Colon (tissue), 2 donors: ENCODE measurements around the gene WNK2.

Source experiments
- FAIRE-seq: peaks from 2 replicates; lab custom pipeline; 2012; peaks lifted over from hg19 to GRCh38; lab: Jason Lieb, UNC
- donor health status: control.
- donor health status: control.

WNK2 gene

DNA sequence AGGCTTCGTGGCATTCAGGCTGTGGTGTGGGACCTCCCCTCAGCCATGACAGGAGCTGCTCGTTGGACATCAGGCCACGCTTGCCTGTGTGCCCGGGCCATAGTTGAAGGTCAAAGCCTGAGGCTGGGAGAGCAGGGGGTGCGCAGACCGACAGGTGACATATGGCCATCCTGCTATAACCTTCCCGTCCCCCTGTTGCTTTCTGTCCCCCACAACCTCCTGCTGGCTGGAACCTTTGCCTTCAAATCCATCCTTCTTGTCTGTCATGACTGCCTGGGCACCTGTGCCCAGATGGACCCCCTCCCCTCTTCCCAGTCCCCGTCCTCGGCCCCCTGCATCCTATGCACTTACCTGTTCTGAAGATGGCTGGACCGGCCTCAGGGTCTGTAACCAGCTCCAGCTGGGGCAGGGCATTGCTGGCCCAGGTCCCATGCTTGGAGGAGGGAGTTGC, 83.2 kb downstream of the WNK2 start:
- no peak for FAIRE-seq

DNA sequence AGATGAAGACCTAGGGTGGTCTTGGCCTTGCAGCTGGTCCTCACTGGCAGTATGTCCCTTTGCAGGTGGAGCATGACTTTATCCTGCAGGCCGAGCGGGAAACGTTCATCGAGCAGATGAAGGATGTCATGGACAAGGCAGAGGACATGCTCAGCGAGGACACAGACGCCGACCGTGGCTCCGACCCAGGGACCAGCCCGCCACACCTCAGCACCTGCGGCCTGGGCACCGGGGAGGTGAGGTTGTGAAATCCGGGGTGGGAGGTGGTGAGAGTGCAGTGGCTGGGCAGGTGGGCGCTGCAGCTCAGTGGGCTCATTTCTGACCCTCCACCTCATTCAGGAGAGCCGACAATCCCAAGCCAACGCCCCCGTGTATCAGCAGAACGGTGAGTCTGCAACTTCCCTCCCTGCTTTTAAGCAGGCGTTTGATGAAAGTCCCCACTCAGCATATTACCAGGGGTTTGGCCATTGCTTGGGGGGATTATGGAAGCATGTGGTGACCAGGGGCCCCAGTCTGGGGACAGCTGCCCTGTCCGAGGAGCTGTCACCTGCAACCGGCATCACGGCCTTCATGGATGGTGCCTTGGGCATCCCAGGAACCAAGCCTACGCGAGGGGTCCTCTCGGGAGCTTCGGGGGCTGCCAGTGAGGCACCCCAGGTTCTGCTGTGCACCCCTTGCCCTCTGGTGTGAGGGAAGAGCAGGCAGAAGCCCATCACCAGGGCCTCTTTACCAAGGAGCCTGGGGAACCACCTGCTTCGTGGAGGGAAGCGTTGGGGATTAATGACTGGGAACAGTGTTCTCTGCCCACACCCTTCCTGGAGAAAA, 84.0 kb downstream of the WNK2 start:
- FAIRE-seq = no peak

DNA sequence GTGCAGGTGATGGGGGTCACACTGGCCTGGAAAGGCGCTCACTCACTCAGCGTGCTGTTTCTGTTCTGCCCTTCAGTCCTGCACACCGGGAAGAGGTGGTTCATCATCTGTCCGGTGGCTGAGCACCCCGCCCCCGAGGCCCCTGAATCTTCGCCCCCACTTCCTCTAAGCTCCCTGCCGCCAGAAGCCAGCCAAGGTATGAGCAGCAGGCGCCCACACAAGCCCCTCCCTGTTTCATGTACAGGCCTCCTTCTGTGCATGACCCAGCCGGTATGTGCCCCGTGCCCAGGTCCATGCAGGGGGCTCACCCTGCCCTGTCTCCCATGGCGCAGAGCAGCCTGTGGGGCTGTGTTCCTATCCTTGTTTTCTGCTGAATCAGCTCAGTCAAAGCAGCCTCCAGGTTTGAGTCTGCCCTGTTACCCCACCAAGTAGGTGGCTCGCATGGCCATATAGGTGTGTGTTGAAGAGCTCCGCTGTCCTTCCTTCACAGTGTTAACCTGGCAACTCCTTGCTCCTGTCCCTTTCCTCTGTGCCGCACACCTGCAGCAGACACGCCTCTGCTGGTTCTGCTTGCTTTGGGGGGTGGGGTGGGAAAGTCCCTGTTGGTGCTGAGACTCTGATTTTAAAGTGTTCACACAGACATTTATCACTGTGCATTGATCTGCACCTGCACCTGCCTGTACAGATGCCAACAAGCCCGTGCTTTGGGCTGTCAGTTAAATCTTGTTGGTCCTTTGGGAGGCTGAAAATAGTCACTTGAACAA, 84.8 kb downstream of the WNK2 start:
- no peak for FAIRE-seq

DNA sequence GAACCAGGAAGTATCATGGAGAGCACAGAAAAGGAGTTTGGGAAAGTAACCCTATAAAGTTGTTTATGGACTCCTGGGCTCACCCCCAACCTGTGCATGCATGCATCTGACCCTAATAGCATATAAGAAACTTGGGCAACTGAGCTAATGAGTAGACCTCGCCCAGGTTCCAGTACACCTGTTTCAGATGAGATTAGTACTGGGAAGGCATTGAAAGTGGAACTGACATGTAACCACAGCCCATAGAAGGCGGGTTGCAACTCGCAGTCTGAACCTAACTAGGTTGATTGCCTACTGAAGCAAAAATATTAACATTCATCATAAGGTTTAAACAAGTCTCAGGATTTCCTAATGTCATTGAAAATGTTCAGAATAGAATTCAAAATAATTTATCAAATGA, 87.0 kb downstream of the WNK2 start:
- FAIRE-seq = no peak

DNA sequence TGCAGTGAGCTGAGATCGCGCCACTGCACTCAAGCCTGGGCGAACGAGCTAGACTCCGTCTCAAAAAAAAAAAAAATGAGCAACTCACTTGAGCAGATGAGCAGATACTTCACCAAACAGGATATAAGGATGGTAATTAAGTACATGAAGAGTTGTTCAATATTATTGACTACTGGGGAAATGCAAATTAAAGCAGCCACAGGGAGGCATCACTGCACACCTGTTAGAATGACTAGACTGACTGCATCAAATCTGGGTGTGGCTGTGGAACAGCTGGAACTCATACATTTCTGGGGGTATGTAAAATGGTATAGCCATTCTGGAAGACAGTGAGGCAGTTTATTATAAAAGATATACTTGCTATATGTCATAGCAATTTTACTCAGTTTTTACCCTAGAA, 93.0 kb downstream of the WNK2 start:
- FAIRE-seq = no peak

DNA sequence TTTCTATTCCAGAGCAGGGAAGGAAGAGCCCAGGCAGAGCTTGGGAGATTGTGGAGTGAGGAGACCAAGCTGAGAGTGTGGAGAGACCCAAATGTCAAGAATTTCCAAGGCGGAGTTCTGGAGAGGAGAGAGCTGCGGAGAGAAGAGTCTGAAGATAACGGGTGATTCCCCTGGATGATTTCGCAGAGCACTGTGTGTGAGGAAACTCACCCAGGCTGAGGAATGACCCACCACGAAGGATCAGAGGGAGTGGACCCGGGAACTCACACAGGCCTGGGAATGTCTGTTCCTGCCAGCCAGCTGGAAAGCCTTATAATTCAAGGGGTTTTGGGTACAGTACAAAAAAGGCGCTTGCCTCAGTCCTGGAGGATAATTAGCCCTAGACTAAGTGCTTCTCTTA, 94.2 kb downstream of the WNK2 start:
- FAIRE-seq = no peak

DNA sequence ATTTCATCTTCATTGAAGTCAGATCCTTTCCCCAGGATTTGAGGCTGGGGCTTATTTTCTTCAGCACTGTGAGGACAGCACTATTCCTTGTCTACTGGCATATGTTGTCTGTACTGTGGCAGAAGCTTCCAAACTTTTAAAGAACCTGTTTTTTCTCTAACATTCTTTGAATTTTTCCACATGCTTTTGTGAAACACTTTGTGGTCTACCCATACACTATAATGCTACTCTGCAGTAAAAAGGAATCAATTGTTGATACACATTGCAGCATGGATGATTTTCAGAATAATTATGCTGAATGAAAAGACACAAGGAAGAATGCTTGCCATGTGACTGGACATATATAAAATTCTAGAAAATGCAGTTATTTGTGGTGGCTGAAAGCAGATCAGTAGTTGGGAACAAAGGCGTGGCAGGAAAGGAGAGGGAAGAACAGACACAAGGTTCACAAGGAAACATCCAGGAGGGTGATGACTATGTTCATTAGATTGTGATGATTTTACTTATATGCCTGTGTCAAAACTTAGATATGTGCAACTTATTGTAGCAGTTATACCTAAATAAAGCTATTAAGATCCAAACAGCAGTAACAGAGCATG, 96.8 kb downstream of the WNK2 start:
- FAIRE-seq = no peak

DNA sequence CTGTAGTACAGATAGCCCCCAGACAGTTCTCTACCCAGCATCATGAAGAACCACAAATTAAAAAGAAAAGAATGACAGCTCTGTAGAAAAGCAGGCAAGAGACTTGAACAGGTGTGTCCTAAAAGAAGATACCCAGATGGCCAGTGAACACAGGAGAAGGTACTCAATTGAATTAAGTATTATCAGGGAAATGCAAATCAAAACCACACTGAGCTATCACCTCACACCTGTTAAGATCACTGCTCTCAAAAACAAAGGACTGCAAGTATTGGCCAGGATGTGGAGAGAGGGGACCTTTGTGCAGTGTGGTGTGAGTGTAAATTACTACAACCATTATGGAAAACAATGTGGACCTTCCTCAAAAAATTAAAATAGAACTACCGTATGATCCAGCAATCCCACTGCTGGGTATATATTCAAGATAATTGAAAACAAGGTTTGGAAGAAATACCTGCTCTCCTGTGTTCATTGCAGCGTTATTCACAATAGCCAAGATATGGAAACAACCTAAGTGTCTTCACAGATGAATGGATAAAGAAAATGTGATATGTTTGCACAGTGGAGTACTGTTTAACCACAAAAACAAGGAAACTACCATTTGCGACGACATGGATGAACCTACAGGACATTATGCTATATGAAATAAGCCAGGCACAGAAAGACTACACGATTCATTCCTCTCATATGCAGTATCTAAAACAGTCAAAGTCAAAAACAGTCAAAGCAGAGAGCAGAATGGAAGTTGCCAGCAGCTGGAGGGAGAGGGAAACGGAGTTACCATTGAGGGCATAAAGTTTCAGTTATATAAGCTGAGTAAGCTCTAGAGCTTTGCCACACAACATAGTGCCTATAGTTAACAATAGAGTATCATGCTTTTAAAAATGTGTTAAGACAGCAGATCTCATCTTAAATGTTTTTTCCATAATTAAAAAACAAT, 102.6 kb downstream of the WNK2 start:
- FAIRE-seq = no peak

DNA sequence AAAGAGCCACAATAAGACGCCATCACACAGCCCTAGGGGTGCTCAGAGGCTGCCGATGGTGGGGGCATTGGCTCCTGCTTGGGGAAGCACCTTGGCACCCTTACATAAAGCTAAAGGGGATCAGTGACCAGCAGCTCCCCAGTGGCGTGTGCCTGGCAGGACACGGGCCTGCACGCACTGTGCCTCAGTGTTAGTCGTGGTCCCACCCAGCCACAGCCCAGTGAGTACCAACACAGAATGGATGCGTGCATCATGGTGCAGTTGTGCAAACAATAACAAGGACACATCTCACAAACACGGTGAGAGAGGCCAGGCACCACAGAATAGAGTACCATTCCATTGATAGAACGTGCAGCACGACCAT, 103.2 kb downstream of the WNK2 start:
- FAIRE-seq = no peak

DNA sequence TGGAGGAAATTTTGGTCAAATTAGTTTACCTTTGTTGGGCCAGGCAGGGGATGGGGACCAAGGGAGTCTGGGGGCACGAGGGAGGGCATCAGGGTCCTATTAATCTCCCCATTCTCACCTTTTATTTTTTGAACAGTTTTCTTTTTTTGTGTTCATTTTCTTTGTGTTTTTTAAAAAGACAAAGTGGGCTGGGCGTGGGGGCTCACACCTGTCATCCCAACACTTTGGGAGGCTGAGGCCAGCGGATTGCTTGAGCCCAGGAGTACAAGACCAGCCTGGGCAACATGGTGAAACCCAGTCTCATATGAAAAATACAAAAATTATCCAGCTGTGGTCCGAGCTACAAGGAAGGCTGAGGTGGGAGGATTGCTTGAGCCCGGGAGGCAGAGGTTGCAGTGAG, 103.7 kb downstream of the WNK2 start:
- FAIRE-seq = no peak

DNA sequence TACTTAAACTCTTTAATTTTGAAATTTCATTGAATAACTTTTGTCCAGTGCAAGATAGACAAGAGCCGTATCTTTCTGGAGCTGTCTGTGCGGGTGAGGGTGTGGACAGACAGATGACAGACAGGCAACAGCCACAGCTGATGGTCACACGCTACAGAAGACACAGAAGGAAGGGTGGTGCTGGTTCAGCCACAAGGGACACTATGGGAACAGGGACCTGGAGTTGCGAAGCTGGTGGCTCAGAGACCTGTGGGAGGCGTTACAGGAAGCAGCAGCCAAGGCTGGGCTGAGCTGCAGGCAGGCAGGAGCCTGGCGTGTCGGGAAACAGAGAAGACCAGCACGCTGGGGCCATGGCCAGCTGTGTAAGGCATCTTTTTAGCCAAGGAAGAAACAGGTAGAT, 104.4 kb downstream of the WNK2 start:
- no peak for FAIRE-seq

DNA sequence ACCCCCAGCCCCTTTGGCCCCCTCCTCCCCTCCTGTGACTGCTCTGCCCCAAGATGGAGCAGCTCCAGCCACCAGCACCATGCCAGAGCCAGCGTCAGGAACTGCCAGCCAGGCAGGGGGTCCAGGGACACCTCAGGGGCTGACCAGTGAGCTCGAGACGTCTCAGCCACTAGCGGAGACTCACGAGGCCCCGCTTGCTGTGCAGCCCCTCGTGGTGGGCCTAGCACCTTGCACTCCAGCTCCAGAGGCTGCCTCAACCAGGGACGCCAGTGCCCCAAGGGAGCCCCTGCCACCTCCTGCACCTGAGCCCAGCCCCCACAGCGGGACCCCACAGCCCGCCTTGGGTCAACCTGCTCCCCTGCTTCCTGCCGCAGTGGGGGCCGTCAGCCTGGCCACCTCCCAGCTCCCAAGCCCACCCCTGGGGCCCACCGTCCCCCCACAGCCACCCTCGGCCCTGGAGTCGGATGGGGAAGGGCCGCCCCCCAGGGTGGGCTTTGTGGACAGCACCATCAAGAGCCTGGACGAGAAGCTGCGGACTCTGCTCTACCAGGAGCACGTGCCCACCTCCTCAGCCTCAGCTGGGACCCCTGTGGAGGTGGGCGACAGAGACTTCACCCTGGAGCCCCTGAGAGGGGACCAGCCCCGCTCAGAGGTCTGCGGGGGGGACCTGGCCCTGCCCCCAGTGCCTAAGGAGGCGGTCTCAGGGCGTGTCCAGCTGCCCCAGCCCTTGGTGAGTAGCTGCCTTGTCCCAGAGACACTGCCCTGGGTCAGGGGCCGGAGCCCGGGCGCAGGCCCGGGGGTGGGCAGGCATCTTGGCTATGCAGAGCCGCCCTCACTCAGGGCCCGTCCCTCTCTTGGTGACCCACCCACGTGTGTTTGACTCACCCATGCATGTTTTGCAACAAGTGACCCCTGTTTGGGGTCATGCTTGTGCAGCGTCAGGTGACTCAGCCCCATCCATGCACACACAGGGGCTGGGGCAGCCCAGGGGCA, 105.2 kb downstream of the WNK2 start:
- no peak for FAIRE-seq

DNA sequence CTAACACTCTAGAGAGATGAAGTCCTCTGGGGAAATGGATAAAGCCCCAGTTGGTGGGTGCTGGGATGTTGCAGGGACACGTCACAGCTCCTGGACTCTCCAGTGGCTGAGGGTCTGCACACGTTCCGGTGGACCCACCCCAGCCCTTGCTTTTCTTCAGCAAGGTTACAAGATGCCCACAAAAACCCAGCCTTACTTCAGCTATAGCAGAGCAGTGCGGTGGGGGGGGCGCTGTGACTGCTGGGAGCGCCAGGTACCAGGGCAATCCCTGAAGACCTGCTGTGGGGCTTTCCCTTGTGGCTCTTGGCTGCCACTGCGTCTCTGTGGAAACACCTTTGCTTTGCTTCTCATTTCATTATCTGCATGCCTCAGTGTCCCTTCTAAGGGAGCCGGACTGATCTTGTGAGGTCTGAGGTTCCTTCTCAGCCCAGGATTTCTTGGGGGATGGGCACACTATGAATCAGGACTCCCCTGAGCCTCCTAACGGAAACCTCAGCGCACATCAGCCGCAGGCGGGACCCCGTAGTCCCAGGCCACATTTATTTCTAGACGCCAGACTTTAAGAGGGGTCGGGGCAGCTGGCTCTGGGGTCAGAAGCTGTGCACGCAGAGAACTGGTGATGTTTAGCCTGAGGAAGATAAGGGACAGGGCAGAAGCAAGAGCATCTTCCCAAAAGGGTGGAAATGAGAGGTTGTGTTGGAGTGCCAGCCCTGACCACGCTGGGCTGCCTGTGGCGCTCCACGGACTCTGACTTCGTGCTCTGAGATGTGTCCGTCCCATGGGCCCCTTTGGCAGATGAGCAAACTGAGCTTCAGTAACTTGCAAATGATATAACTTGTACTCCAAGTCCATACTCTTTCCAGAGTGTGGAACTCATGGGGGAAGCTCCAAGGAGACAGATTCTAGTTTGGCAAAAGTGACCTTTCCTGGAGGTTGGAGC, 106.8 kb downstream of the WNK2 start:
- no peak for FAIRE-seq

DNA sequence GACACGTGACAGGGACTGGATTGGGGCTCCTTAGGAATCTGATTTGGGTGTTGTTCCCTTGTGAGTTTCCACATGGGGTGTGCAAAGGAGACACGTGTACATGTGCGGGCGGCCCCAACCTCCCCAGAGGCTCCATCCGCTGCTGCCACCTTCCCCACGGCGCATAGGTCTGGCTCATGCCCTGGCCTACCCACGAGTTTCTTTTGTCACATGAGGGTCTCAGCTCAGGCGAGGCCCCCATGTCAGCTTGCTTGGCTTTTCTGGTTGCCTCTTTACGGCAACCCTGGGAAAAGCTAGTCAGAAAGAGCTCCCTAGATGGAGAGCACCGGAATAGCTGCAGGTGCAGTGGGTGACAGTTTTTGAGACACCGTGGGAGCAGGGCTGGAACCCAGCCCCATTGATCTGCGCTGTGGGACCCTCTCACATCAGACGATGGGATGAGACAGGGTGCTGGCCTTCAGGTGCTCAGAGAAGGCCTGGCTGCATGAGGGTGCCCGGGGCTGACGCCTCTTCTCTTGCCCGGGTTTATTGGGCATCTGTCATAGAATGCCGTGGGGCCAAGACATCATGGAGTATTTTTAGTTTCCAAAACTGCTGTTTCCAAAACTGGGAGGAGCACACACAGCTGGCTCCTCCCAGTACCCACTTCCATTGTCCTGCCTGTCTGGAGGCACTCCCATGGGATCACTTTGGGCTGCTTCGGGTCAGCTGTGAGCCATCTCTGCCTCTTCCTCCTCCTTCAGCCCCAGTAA, 107.8 kb downstream of the WNK2 start:
- FAIRE-seq = no peak

DNA sequence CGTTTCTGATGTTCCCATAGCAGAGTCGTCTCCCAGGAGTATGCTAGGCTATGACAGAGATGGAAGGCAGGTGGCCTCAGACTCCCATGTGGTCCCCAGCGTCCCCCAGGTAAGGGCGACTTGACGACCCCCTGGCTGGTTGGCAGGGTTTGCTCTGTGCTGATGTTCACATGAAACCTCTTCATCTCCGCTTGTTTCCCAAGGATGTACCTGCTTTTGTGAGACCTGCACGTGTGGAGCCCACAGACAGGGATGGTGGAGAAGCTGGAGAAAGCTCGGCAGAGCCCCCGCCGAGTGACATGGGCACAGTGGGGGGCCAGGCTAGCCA, 108.3 kb downstream of the WNK2 start:
- FAIRE-seq = no peak

DNA sequence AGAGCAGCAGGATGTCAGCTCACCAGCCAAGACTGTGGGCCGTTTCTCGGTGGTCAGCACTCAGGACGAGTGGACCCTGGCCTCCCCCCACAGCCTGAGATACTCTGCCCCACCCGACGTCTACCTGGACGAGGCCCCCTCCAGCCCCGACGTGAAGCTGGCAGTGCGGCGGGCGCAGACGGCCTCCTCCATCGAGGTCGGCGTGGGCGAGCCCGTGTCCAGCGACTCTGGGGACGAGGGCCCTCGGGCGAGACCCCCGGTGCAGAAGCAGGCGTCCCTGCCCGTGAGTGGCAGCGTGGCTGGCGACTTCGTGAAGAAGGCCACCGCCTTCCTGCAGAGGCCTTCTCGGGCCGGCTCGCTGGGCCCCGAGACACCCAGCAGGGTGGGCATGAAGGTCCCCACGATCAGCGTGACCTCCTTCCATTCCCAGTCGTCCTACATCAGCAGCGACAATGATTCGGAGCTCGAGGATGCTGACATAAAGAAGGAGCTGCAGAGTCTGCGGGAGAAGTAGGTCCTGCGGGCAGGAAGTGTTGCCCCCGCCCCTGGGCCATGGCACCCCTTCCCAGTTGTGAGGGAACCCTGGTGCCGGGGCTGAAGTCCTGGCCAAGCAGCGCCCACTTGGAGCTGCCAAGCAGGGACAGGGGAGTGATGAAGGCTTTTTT, 108.9 kb downstream of the WNK2 start:
- FAIRE-seq = no peak

DNA sequence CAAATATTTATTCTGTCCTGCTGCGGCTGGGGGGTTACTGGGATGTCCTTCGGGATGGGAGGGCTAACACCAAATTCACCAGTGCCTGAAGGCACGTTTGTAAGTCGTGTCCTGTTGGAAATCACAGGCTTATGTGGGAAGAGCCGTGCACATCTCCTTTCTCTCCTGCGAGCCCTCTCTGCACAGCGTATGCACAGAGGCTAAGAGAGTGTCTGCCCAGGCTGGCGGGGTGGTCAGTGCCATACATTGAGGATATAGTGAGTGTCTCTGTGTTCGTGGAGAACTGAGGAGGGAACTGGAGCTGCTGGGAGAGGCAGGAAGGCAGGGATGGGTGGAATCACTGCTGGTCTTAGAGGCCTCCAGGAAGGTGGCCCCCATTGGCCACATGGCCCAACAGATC, 110.1 kb downstream of the WNK2 start:
- FAIRE-seq = no peak

DNA sequence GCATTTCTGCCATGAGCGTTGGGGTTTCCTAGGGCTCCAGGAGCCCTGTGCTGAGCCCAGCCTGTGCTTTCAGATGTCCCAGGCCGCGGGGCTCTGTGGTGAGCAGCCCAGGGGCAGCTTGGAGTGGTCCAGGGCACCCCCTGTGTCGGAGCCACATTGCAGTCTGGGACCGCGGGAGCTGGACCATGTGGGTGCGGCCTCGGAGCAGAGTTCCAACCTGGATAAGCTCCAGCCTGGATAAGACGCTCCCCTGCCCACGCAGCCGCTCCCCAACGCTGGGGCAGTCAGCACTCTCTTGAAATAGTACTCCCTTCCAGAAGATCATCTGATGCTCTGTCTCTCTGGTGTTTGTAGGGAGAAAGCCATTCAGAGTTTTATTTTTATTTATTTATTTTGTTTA, 111.1 kb downstream of the WNK2 start:
- FAIRE-seq = no peak
